IMR-90 (cell line): ENCODE results near the gene RPS19BP1. TPM values are rescaled to one million over a fixed set of nuclear protein-coding genes. Genes with fewer than 3 reads are reported as not detected.

ENCODE experiments used
- ATAC-seq: fragments of 200-7000 bp; cut with Tn5 transposase; 2 replicates; pipeline ENCODE4 v1.9.1; 2020; ENCODE audit warnings: low read depth, mild to moderate bottlenecking, moderate library complexity
- BruUV-seq: library from RNA; stranded (reverse); fragments of 400-500 nt; replicated peaks from 2 replicates; lab custom pipeline; 2021; lab: Mats Ljungman, UMichigan
- CTCF ChIA-PET: fragments of 300-600 bp; formaldehyde crosslinking; extraction: SDS; loops from one replicate; lab custom pipeline; 2021; ENCODE audit warnings: antibody characterized with exemption; lab: Yijun Ruan, JAX
- POLR2A ChIA-PET: fragments of 300-600 bp; sonication (Branson Sonifier 250); formaldehyde crosslinking; loops from one replicate; lab custom pipeline; 2022; ENCODE audit warnings: antibody characterized with exemption; ENCODE audit not compliant: unreplicated experiment; lab: Charles Lee
- DNase-seq: peaks from one replicate; pipeline ENCODE4 v3.0.0; 2013
- H2AFZ ChIP-seq: replicated peaks from 2 replicates; pipeline ENCODE3; 2013; ENCODE audit warnings: low read length, mild to moderate bottlenecking; ENCODE audit not compliant: poor library complexity
- H2AK5ac ChIP-seq: 2 replicates; pipeline ENCODE4 v1.6.1; 2013; ENCODE audit warnings: low read depth, low read length, inconsistent platforms
- H2AK9ac ChIP-seq: replicated peaks from 2 replicates; pipeline ENCODE3; 2013; ENCODE audit warnings: mild to moderate bottlenecking, low read depth, low read length, moderate library complexity; ENCODE audit not compliant: poor library complexity
- H2BK120ac ChIP-seq: 2 replicates; pipeline ENCODE4 v1.6.1; 2013; ENCODE audit warnings: low read depth, low read length, inconsistent platforms
- H2BK15ac ChIP-seq: 3 replicates; pipeline ENCODE4 v1.6.1; 2013; ENCODE audit warnings: low read depth, low read length, inconsistent platforms
- H2BK20ac ChIP-seq: 2 replicates; pipeline ENCODE4 v1.6.1; 2013; ENCODE audit warnings: low read depth, mild to moderate bottlenecking, inconsistent platforms, low read length, moderate library complexity
- H2BK5ac ChIP-seq: 2 replicates; pipeline ENCODE4 v1.6.1; 2013; ENCODE audit warnings: mild to moderate bottlenecking, low read depth, low read length, inconsistent platforms; ENCODE audit not compliant: poor library complexity, severe bottlenecking
- H3K14ac ChIP-seq: replicated peaks from 2 replicates; pipeline ENCODE4 v1.6.1; 2013; ENCODE audit warnings: low read depth, low read length, inconsistent platforms
- H3K18ac ChIP-seq: 2 replicates; pipeline ENCODE4 v1.6.1; 2013; ENCODE audit warnings: low read depth, low read length, control low read depth
- H3K23ac ChIP-seq: 2 replicates; pipeline ENCODE4 v1.6.1; 2013; ENCODE audit warnings: low read depth, low read length, inconsistent platforms
- H3K27ac ChIP-seq: 2 replicates; pipeline ENCODE4 v1.5.1; 2013; ENCODE audit warnings: mild to moderate bottlenecking, control low read depth, low read length; ENCODE audit not compliant: insufficient read depth
- H3K27me3 ChIP-seq: 2 replicates; pipeline ENCODE4 v1.6.1; 2013; ENCODE audit warnings: low read length; ENCODE audit not compliant: control insufficient read depth, insufficient read depth
- H3K36me3 ChIP-seq: 2 replicates; pipeline ENCODE4 v1.6.1; 2013; ENCODE audit warnings: low read length, mixed read lengths; ENCODE audit not compliant: control insufficient read depth, insufficient read depth
- H3K4ac ChIP-seq: 2 replicates; pipeline ENCODE4 v1.6.1; 2013; ENCODE audit warnings: low read depth, low read length, inconsistent platforms
- H3K4me1 ChIP-seq: 2 replicates; pipeline ENCODE4 v1.6.1; 2013; ENCODE audit warnings: low read length, mixed read lengths; ENCODE audit not compliant: control insufficient read depth, insufficient read depth
- H3K4me2 ChIP-seq: 2 replicates; pipeline ENCODE4 v1.6.1; 2013; ENCODE audit warnings: low read depth, mild to moderate bottlenecking, control low read depth, low read length, moderate library complexity
- H3K4me3 ChIP-seq: 2 replicates; pipeline ENCODE4 v1.5.1; 2013; ENCODE audit warnings: low read depth, mild to moderate bottlenecking, control low read depth, low read length, moderate library complexity; ENCODE audit not compliant: insufficient read depth
- H3K56ac ChIP-seq: 2 replicates; pipeline ENCODE4 v1.6.1; 2013; ENCODE audit warnings: low read length, inconsistent platforms; ENCODE audit not compliant: insufficient read depth; ENCODE audit errors: extremely low read depth
- H3K79me1 ChIP-seq, 2 experiments: 2 replicates each; pipeline ENCODE4 v1.6.1; 2013; ENCODE audit warnings: low read length in 2 of 2, inconsistent platforms in 1 of 2, low read depth in 1 of 2
- H3K9ac ChIP-seq: 2 replicates; pipeline ENCODE4 v1.6.1; 2013; ENCODE audit warnings: low read depth, low read length, control low read depth
- H3K9me1 ChIP-seq: 2 replicates; pipeline ENCODE4 v1.6.1; 2013; ENCODE audit warnings: low read length, inconsistent platforms; ENCODE audit not compliant: insufficient read depth
- H3K9me3 ChIP-seq: 2 replicates; pipeline ENCODE4 v1.6.1; 2013; ENCODE audit warnings: low read length; ENCODE audit not compliant: control insufficient read depth, insufficient read depth
- H4K20me1 ChIP-seq: 2 replicates; pipeline ENCODE4 v1.6.1; 2013; ENCODE audit warnings: low read length, inconsistent platforms; ENCODE audit not compliant: insufficient read depth
- H4K5ac ChIP-seq: 2 replicates; pipeline ENCODE4 v1.6.1; 2013; ENCODE audit warnings: mild to moderate bottlenecking, low read depth, low read length, control low read depth
- H4K8ac ChIP-seq, 2 experiments: 2 replicates each; pipeline ENCODE4 v1.6.1; 2013; ENCODE audit warnings: low read depth in 2 of 2, low read length in 2 of 2, control low read depth in 1 of 2, inconsistent platforms in 1 of 2
- H4K91ac ChIP-seq: 2 replicates; pipeline ENCODE4 v1.6.1; 2013; ENCODE audit warnings: low read depth, low read length, inconsistent platforms; ENCODE audit not compliant: insufficient read depth
- BHLHE40 ChIP-seq: fragments of 150-350 bp; IDR thresholded peaks from 2 replicates; pipeline ENCODE4 v1.6.1; 2016; ENCODE audit warnings: mild to moderate bottlenecking, low read depth, low read length
- MAZ ChIP-seq: IDR thresholded peaks from 2 replicates; pipeline ENCODE4 v1.6.1; 2012; ENCODE audit warnings: low read depth, mild to moderate bottlenecking, low read length, improper control_type of control experiment, moderate library complexity, borderline replicate concordance
- MXI1 ChIP-seq: IDR thresholded peaks from 2 replicates; pipeline ENCODE4 v1.6.1; 2012; ENCODE audit warnings: low read depth, mild to moderate bottlenecking, low read length, moderate library complexity, borderline replicate concordance
- POLR2A ChIP-seq: IDR thresholded peaks from 2 replicates; pipeline ENCODE4 v1.6.1; 2012; ENCODE audit warnings: mild to moderate bottlenecking, low read depth, low read length
- SMC3 ChIP-seq: fragments of 150-350 bp; IDR thresholded peaks from 2 replicates; pipeline ENCODE4 v1.6.1; 2016; ENCODE audit warnings: low read depth, mild to moderate bottlenecking, antibody characterized with exemption, low read length, moderate library complexity
- WGBS, 2 experiments: methylation state at CpG; one replicate each; pipeline versions ENCODE4 v1.1.5 to v1.1.7; 2013; ENCODE audit warnings: missing lambda C conversion rate in 2 of 2; ENCODE audit not compliant: insufficient read length in 1 of 2; ENCODE audit errors: extremely low coverage in 2 of 2; 5-methylcytosine and 5-hydroxymethylcytosine counted together
- dilution Hi-C: fragments of 300-500 bp; cut with HindIII; formaldehyde crosslinking; loops from one replicate; pipeline ENCODE4 v1.14.3; 2018; ENCODE audit warnings: low sequenced_read_pairs; ENCODE audit not compliant: unreplicated experiment
- in situ Hi-C: fragments of 300-500 bp; cut with MboI; formaldehyde crosslinking; loops from 3 replicates; pipeline ENCODE4 v1.14.3; 2019; ENCODE audit warnings: low sequenced_read_pairs, inconsistent platforms, mixed read lengths
- intact Hi-C: fragments of 100-400 bp; cut with micrococcal nuclease; formaldehyde crosslinking; loops from 2 replicates; pipeline ENCODE4 v1.10.0; 2022
- polyA plus RNA-seq, 3 experiments: library from polyadenylated mRNA; depleted of rRNA; stranded (reverse); fragments of >200 nt; gene quantifications; 2 replicates each; pipeline ENCODE4 v1.2.3, GENCODE V29; 2012; ENCODE audit warnings: low replicate concordance in 1 of 3
- total RNA-seq: library from RNA; depleted of rRNA; stranded (reverse); fragments of >200 nt; gene quantifications from 2 replicates; pipeline ENCODE4 v1.2.3, GENCODE V29; 2012
- TF ChIP-seq, protein P1 (sequence below): conservative IDR thresholded peaks from 2 replicates; pipeline ENCODE4 v1.5.1; 2012; ENCODE audit warnings: mild to moderate bottlenecking, low read depth, low read length, improper control_type of control experiment

RPS19BP1 gene
- total and polyA plus RNA-seq, 2 of the 4 experiments (the other 2 are of a cell fraction), result 33.0 to 95.4 TPM

DNA sequence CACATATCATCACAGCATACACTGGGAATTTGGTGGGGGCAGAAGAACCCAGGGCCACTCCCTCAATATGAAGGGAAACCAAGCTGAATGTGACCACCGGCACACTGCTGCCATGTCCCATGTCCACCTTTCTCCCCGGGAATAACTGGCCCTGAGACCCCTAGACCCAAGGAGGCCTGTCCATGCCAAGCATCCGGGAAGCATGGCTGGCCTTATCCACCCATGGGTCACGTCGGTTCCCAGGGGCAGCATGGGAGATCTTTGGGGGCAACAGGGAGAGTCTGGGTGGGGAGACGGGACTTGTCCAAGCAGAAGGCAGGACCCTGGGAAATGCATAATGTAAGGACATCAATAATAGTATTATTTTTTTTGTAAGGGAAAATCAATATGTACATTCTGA is 40.9 kb downstream of the RPS19BP1 start:
- H3K18ac ChIP-seq, result no peak overlapping the region
- no peak overlapping the region for H4K91ac ChIP-seq
- H3K27ac ChIP-seq, result no peak overlapping the region
- peaks cover 12% of the 10 kb centered on the region; the same call in 1 of the 2 replicates for H4K20me1 ChIP-seq
- no peak overlapping the region for H3K4me3 ChIP-seq
- no peak overlapping the region for H2BK5ac ChIP-seq
- H3K23ac ChIP-seq, result peak overlapping the region; percentile 44; the same call in 1 of the 2 replicates
- no peak overlapping the region for H4K5ac ChIP-seq
- dilution Hi-C loops (no loop called here), intact Hi-C loops (loop anchor here (10.0 kb wide), 2 partner anchors 57 to 317 kb away; no protein-coding TSS in a partner anchor), in situ Hi-C loops (no loop called here)
- no peak overlapping the region for H2BK20ac ChIP-seq
- H2AFZ ChIP-seq, result no peak overlapping the region
- DNase-seq, result no peak
- H3K27me3 ChIP-seq, result no peaks in the 10 kb centered on the region
- no TSS peak for BruUV-seq
- peaks cover 8% of the 10 kb centered on the region for H3K4me1 ChIP-seq
- peaks cover 22% of the 10 kb centered on the region for H3K9me1 ChIP-seq
- 0 out of 2 replicates have a peak overlapping the region, but pooled peaks have one; percentile 6 for H3K4ac ChIP-seq
- H2AK9ac ChIP-seq, result peak overlapping the region; percentile 16
- ATAC-seq, result no peak
- ChIA-PET POLR2A (no interaction called here), CTCF (no interaction called here)
- H3K9me3 ChIP-seq, result no peaks in the 10 kb centered on the region
- no peak overlapping the region for H3K9ac ChIP-seq
- no peaks in the 10 kb centered on the region for H3K36me3 ChIP-seq
- peaks cover 0 to 8% of the 10 kb centered on the region in 2 experiments; a peak in 1 of 4 replicates for H3K79me1 ChIP-seq
- no peak overlapping the region for H4K8ac ChIP-seq
- no peak overlapping the region for H3K14ac ChIP-seq
- no CpG with 5 or more reads among the region's 6 CpGs for WGBS, 2 experiments
- H3K4me2 ChIP-seq, result no peak overlapping the region
- TF ChIP-seq BHLHE40, result no peak
- TF ChIP-seq, protein P1, sequence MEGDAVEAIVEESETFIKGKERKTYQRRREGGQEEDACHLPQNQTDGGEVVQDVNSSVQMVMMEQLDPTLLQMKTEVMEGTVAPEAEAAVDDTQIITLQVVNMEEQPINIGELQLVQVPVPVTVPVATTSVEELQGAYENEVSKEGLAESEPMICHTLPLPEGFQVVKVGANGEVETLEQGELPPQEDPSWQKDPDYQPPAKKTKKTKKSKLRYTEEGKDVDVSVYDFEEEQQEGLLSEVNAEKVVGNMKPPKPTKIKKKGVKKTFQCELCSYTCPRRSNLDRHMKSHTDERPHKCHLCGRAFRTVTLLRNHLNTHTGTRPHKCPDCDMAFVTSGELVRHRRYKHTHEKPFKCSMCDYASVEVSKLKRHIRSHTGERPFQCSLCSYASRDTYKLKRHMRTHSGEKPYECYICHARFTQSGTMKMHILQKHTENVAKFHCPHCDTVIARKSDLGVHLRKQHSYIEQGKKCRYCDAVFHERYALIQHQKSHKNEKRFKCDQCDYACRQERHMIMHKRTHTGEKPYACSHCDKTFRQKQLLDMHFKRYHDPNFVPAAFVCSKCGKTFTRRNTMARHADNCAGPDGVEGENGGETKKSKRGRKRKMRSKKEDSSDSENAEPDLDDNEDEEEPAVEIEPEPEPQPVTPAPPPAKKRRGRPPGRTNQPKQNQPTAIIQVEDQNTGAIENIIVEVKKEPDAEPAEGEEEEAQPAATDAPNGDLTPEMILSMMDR, result no peak
- no peak for TF ChIP-seq MXI1
- TF ChIP-seq SMC3, result no peak
- no peak for TF ChIP-seq MAZ
- no peak for TF ChIP-seq POLR2A
- no peak overlapping the region for H2BK15ac ChIP-seq
- H3K56ac ChIP-seq, result no peak overlapping the region
- no peak overlapping the region for H2AK5ac ChIP-seq
- H2BK120ac ChIP-seq, result peak overlapping the region; percentile 13; the same call in 1 of the 2 replicates
